Trophoblast cell (in vitro differentiated cells and primary cell): ENCODE results near the gene COL13A1.

Source experiments
- DNase-seq, 2 donors: peaks; one replicate each; pipeline ENCODE4 v3.0.0-alpha.2; 2016
- H2AFZ ChIP-seq: 2 replicates; pipeline ENCODE4 v1.6.1; 2013; ENCODE audit warnings: low read length, moderate library complexity, mild to moderate bottlenecking; ENCODE audit not compliant: insufficient read depth, poor library complexity
- H2AK5ac ChIP-seq: 2 replicates; pipeline ENCODE4 v1.6.1; 2013; ENCODE audit warnings: mild to moderate bottlenecking, low read length
- H2BK120ac ChIP-seq: 2 replicates; pipeline ENCODE4 v1.6.1; 2013; ENCODE audit warnings: low read length, mild to moderate bottlenecking, moderate library complexity; ENCODE audit not compliant: insufficient read depth, poor library complexity
- H2BK12ac ChIP-seq: 2 replicates; pipeline ENCODE4 v1.6.1; 2013; ENCODE audit warnings: mild to moderate bottlenecking, low read length, moderate library complexity
- H2BK5ac ChIP-seq: 2 replicates; pipeline ENCODE4 v1.6.1; 2013; ENCODE audit warnings: low read length, low read depth, moderate library complexity, mild to moderate bottlenecking; ENCODE audit not compliant: poor library complexity
- H3K14ac ChIP-seq: 2 replicates; pipeline ENCODE4 v1.6.1; 2013; ENCODE audit warnings: mild to moderate bottlenecking, low read length
- H3K18ac ChIP-seq: 2 replicates; pipeline ENCODE4 v1.6.1; 2013; ENCODE audit warnings: mild to moderate bottlenecking, low read length
- H3K23ac ChIP-seq: 2 replicates; pipeline ENCODE4 v1.6.1; 2013; ENCODE audit warnings: low read length
- H3K27ac ChIP-seq: 2 replicates; pipeline ENCODE4 v1.5.1; 2013; ENCODE audit warnings: low read depth, mild to moderate bottlenecking, inconsistent platforms, low read length, moderate library complexity
- H3K27me3 ChIP-seq: 2 replicates; pipeline ENCODE4 v1.6.1; 2013; ENCODE audit warnings: inconsistent platforms, mild to moderate bottlenecking, low read length, moderate library complexity; ENCODE audit not compliant: insufficient read depth
- H3K36me3 ChIP-seq, 2 experiments: 1 replicate in 1 of 2; 2 replicates in 1 of 2; pipeline ENCODE4 v1.6.1; 2013; ENCODE audit warnings: low read length in 2 of 2, mild to moderate bottlenecking in 2 of 2, moderate library complexity in 1 of 2; ENCODE audit not compliant: insufficient read depth in 2 of 2, control insufficient read depth in 1 of 2
- H3K4ac ChIP-seq: 2 replicates; pipeline ENCODE4 v1.6.1; 2013; ENCODE audit warnings: low read depth, mild to moderate bottlenecking, low read length, moderate library complexity
- H3K4me1 ChIP-seq, 2 experiments: 1 replicate in 1 of 2; 2 replicates in 1 of 2; pipeline ENCODE4 v1.6.1; 2013; ENCODE audit warnings: low read length in 2 of 2, mild to moderate bottlenecking in 2 of 2, moderate library complexity in 1 of 2; ENCODE audit not compliant: insufficient read depth in 2 of 2, control insufficient read depth in 1 of 2
- H3K4me2 ChIP-seq: 2 replicates; pipeline ENCODE4 v1.6.1; 2013; ENCODE audit warnings: inconsistent platforms, mild to moderate bottlenecking, low read length, moderate library complexity
- H3K4me3 ChIP-seq: 2 replicates; pipeline ENCODE4 v1.5.1; 2013; ENCODE audit warnings: mild to moderate bottlenecking, low read depth, low read length, inconsistent platforms
- H3K79me1 ChIP-seq: one replicate; pipeline ENCODE4 v1.6.1; 2013; ENCODE audit warnings: low read length
- H3K79me2 ChIP-seq: 2 replicates; pipeline ENCODE4 v1.6.1; 2013; ENCODE audit warnings: low read length, mild to moderate bottlenecking; ENCODE audit not compliant: control insufficient read depth, insufficient read depth, poor library complexity
- H3K9ac ChIP-seq: 2 replicates; pipeline ENCODE4 v1.6.1; 2013; ENCODE audit warnings: mild to moderate bottlenecking, low read length
- H3K9me3 ChIP-seq: 2 replicates; pipeline ENCODE4 v1.6.1; 2013; ENCODE audit warnings: low read depth, mild to moderate bottlenecking, control low read depth, inconsistent platforms, low read length; ENCODE audit not compliant: insufficient read depth
- H4K12ac ChIP-seq: 2 replicates; pipeline ENCODE4 v1.6.1; 2013; ENCODE audit warnings: low read depth, mild to moderate bottlenecking, low read length, moderate library complexity
- H4K8ac ChIP-seq: 2 replicates; pipeline ENCODE4 v1.6.1; 2013; ENCODE audit warnings: low read depth, mild to moderate bottlenecking, low read length, moderate library complexity
- H4K91ac ChIP-seq: one replicate; pipeline ENCODE4 v1.6.1; 2013; ENCODE audit warnings: low read depth, mild to moderate bottlenecking, low read length, moderate library complexity
- WGBS: extraction: QIAGEN DNeasy Blood & Tissue Kit; methylation state at CpG from one replicate; pipeline ENCODE4 v1.1.7; 2013; ENCODE audit warnings: missing lambda C conversion rate; ENCODE audit not compliant: insufficient read length, insufficient coverage; ENCODE audit errors: extremely low coverage; 5-methylcytosine and 5-hydroxymethylcytosine counted together

Gene COL13A1

DNA sequence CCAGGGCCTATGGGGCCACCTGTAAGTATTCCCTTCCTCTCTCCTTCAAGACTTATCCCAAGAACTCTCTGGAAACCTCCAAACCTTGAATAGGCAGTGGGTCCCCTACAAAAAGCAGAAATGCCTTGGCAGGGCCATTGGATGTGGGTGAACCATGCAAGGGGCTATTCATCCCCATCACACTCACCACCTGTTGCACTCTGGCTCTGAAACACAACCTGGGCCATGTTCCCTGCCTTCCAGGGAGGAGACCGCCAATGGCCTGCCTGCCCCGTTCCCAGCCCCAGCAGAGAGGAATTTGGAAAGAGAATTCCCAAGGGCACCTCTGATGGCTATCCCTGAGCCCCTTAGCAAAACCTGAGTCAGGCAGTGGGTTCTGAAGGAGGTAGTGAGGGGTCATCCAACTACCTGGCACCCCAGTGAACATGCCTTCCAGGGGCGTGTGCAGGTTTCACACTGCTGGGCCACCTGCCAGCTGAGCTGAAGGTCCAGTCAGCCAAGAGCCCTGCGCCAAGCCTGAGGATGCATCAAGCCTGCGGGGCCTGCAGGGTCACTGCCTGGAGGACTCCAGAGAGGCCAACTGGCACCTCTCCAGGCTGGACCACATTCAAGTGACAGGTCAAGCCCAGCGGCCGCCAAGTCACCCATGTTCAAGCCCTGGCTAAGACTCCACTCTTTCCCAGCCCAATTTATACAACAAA, 101.3 kb downstream of the COL13A1 start:
- Histone ChIP-seq H2BK12ac (no peak overlapping the region), H3K9ac (no peak overlapping the region), H3K79me1 (no peaks in the 10 kb centered on the region), H4K8ac (no peak overlapping the region), H2BK5ac (no peak overlapping the region), H4K12ac (no peak overlapping the region), H3K18ac (no peak overlapping the region), H3K4me1 (peaks cover 0 to 3% of the 10 kb centered on the region in 2 experiments), H3K36me3 (no peaks in the 10 kb centered on the region), H3K9me3 (peaks cover 3% of the 10 kb centered on the region), H3K4ac (no peak overlapping the region), H3K27me3 (no peaks in the 10 kb centered on the region), H3K23ac (no peak overlapping the region), H3K4me3 (no peak overlapping the region), H3K14ac (no peak overlapping the region), H3K27ac (no peak overlapping the region), H4K91ac (no peak overlapping the region), H2AK5ac (no peak overlapping the region), H3K4me2 (no peak overlapping the region), H3K79me2 (no peaks in the 10 kb centered on the region), H2BK120ac (no peak overlapping the region), H2AFZ (no peak overlapping the region)
- no CpG with 5 or more reads among the region's 7 CpGs for WGBS
- no peak for DNase-seq

DNA sequence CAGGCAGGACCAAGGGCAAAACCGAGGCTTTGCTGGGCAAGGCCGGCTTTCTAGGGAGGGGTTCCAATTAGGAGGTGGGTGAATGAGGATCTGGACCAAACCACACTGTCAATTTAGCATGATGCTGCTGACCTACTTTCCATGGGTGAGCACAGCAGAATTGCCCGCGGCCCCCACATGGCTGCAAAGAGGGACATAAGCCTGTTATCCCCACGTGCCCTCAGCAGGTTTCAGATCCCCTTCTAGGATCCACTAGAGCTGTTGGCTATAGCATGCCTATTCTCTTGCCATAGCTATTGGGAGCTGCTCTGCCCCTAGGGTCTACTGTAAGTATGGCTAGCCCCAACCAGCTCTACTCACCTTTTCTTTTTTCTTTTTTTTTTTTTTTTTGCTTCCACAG, 102.8 kb downstream of the COL13A1 start:
- no peak overlapping the region for H4K91ac ChIP-seq
- no peak for DNase-seq
- no peak overlapping the region for H3K9ac ChIP-seq
- H3K4me1 ChIP-seq, result no peaks in the 10 kb centered on the region
- no peaks in the 10 kb centered on the region for H3K79me2 ChIP-seq
- no peak overlapping the region for H3K23ac ChIP-seq
- H3K27ac ChIP-seq, result no peak overlapping the region
- H2BK5ac ChIP-seq, result no peak overlapping the region
- no peak overlapping the region for H2AK5ac ChIP-seq
- H3K14ac ChIP-seq, result no peak overlapping the region
- no peak overlapping the region for H3K4ac ChIP-seq
- no peak overlapping the region for H2AFZ ChIP-seq
- WGBS, result no CpG with 5 or more reads among the region's 5 CpGs
- no peak overlapping the region for H4K8ac ChIP-seq
- no peaks in the 10 kb centered on the region for H3K79me1 ChIP-seq
- H3K36me3 ChIP-seq, result no peaks in the 10 kb centered on the region
- no peak overlapping the region for H2BK12ac ChIP-seq
- H3K4me3 ChIP-seq, result no peak overlapping the region
- H4K12ac ChIP-seq, result no peak overlapping the region
- no peak overlapping the region for H3K4me2 ChIP-seq
- no peaks in the 10 kb centered on the region for H3K27me3 ChIP-seq
- H3K9me3 ChIP-seq, result peaks cover 2% of the 10 kb centered on the region
- H2BK120ac ChIP-seq, result no peak overlapping the region
- no peak overlapping the region for H3K18ac ChIP-seq

DNA sequence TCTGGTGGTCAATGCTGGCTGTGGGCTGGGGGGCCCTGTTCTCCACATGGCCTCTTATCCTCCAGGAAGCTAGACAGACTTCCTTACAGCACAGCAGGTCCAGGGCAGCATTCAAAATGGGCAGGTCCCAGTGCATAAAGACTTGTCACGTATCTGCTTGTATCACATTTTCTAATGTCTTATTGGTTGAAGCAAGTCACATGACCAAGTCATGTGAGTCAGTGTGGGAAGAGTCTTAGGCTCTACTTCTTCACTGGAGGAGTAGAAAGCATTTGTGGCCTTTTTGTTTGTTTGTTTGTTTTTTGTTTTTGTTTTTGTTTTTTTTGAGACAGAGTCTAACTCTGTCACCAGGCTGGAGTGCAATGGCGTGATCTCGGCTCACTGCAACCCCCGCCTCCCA, 104.7 kb downstream of the COL13A1 start:
- H2BK120ac ChIP-seq, result no peak overlapping the region
- no peaks in the 10 kb centered on the region for H3K79me1 ChIP-seq
- H4K91ac ChIP-seq, result no peak overlapping the region
- no peak overlapping the region for H3K14ac ChIP-seq
- no peak overlapping the region for H3K4ac ChIP-seq
- H3K36me3 ChIP-seq, result no peaks in the 10 kb centered on the region
- WGBS, result no CpG with 5 or more reads among the region's 4 CpGs
- no peak overlapping the region for H3K9ac ChIP-seq
- H3K27ac ChIP-seq, result no peak overlapping the region
- H3K4me1 ChIP-seq, result no peaks in the 10 kb centered on the region
- no peaks in the 10 kb centered on the region for H3K79me2 ChIP-seq
- H4K12ac ChIP-seq, result no peak overlapping the region
- no peak overlapping the region for H3K4me2 ChIP-seq
- H2BK5ac ChIP-seq, result no peak overlapping the region
- no peak overlapping the region for H3K23ac ChIP-seq
- H2AK5ac ChIP-seq, result no peak overlapping the region
- DNase-seq, result no peak
- no peaks in the 10 kb centered on the region for H3K27me3 ChIP-seq
- no peak overlapping the region for H2AFZ ChIP-seq
- no peak overlapping the region for H4K8ac ChIP-seq
- no peak overlapping the region for H3K18ac ChIP-seq
- H3K9me3 ChIP-seq, result peaks cover 2% of the 10 kb centered on the region
- H3K4me3 ChIP-seq, result no peak overlapping the region
- H2BK12ac ChIP-seq, result no peak overlapping the region

DNA sequence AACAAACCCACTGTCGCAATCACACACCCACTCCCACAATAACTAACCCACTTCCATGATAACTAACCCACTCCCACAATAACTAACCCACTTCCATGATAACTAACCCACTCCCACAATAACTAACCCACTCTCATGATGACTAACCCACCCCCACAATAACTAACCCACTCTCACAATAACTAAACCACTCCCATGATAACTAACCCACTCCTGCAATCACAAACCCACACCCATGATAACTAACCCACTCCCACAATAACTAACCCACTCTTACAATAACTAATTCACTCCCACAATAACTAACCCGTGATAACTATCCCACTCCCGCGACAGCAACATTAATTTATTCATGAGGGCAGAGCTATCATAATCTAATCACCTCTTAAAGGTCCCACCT, 105.8 kb downstream of the COL13A1 start:
- Histone ChIP-seq H2BK120ac (no peak overlapping the region), H3K4ac (no peak overlapping the region), H3K36me3 (no peaks in the 10 kb centered on the region), H3K27ac (no peak overlapping the region), H3K18ac (no peak overlapping the region), H3K79me2 (no peaks in the 10 kb centered on the region), H3K79me1 (no peaks in the 10 kb centered on the region), H4K91ac (no peak overlapping the region), H3K23ac (no peak overlapping the region), H3K9ac (no peak overlapping the region), H4K12ac (no peak overlapping the region), H3K4me3 (no peak overlapping the region), H3K4me1 (no peaks in the 10 kb centered on the region), H3K27me3 (no peaks in the 10 kb centered on the region), H3K14ac (no peak overlapping the region), H2AK5ac (no peak overlapping the region), H3K9me3 (peaks cover 2% of the 10 kb centered on the region), H2AFZ (no peak overlapping the region), H3K4me2 (no peak overlapping the region), H2BK5ac (no peak overlapping the region), H4K8ac (no peak overlapping the region), H2BK12ac (no peak overlapping the region)
- WGBS, result 100% methylated on average over 3 of the region's 4 CpGs
- no peak for DNase-seq
